GM23248 (cell line): Measurements from ENCODE around the gene SMARCB1.

Experiments used
- EZH2 ChIP-seq: fragments of 200-600 bp; sonication (generic); IDR thresholded peaks from 2 replicates; pipeline ENCODE4 v1.6.1; 2018; ENCODE audit warnings: antibody characterized with exemption, mild to moderate bottlenecking; ENCODE audit not compliant: insufficient read depth, poor library complexity, severe bottlenecking
- EZH2phosphoT487 ChIP-seq: fragments of 200-600 bp; sonication (generic); IDR thresholded peaks from 2 replicates; pipeline ENCODE4 v1.6.1; 2018; ENCODE audit warnings: antibody characterized with exemption, moderate library complexity, mild to moderate bottlenecking, low read depth; ENCODE audit not compliant: insufficient read depth

DNA sequence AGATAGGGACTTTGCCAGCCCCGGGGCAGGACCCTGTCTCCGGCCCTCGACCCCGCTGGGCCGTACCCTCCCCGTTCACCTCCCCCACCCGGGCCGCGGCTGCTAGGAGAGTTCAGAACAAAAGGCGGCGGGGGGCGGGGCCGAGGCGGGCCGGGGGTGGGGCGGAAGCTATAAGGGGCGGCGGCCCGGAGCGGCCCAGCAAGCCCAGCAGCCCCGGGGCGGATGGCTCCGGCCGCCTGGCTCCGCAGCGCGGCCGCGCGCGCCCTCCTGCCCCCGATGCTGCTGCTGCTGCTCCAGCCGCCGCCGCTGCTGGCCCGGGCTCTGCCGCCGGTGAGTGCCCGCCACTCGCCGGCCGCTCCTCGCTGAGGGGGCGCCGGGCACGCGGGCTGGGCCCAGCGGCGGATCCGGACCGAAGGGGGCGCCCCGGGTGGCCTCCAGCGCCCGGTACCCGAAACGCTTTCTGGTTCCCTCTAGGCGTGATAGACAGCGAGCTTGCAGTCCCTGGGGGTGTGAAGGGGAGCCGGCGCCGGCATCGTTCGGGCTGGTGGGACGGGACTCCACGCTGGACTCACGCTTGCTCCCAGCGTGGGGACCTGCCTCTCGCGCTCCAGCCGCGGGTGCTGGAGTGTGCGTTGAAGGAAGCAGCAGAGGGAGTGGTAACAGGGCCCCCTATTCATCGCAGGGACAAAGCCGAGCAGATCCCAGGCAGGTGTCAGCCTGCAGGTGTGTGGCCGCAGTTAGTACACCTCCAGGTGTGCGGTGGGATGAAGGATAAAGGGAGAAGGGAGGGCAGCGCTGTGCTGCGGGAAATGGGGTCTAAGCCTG, 13.9 kb upstream of the SMARCB1 start, which contains the start of gene MMP11:
- TF ChIP-seq EZH2 (no peak), EZH2phosphoT487 (no peak)
